SK-N-SH (cell line): Measurements from ENCODE around the gene PRDM5. TPM values are rescaled to one million over a fixed set of nuclear protein-coding genes. Genes with fewer than 3 reads are reported as not detected.

Experiments used
- CTCF ChIA-PET: fragments of 300-600, 350-600 bp; formaldehyde crosslinking; extraction: SDS; loops from one replicate; lab custom pipeline; 2021; lab: Yijun Ruan, JAX
- POLR2A ChIA-PET: fragments of 350-600 bp; sonication (Branson Sonifier 250); formaldehyde crosslinking; extraction: SDS; loops from one replicate; lab custom pipeline; 2020; ENCODE audit warnings: antibody characterized with exemption, inconsistent platforms; lab: Yijun Ruan, JAX
- DNase-seq: peaks from one replicate; pipeline ENCODE4 v3.0.0; 2012
- H2AFZ ChIP-seq: fragments of 200-600 bp; sonication (generic); 2 replicates; pipeline ENCODE4 v1.8.1; 2016; ENCODE audit warnings: antibody characterized with exemption, mild to moderate bottlenecking, low read depth
- H3F3A ChIP-seq: fragments of 200-600 bp; sonication (generic); replicated peaks from 2 replicates; pipeline ENCODE3; 2016; ENCODE audit warnings: antibody characterized with exemption, mild to moderate bottlenecking; ENCODE audit not compliant: insufficient read depth
- H3K27ac ChIP-seq, 2 experiments: fragments of 200-500 bp in 1 of 2; fragments of 200-600 bp in 1 of 2; sonication (Bioruptor generic) in 1 of 2; sonication (generic), shearing (Covaris generic) in 1 of 2; 2 replicates each; pipeline versions ENCODE4 v1.5.1 to v1.6.1; 2014 to 2016; ENCODE audit warnings: low read depth in 2 of 2, inconsistent platforms in 1 of 2, low read length in 1 of 2, mild to moderate bottlenecking in 1 of 2, mixed read lengths in 1 of 2
- H3K27me3 ChIP-seq: fragments of 200-600 bp; sonication (generic), shearing (Covaris generic); 2 replicates; pipeline ENCODE4 v1.6.1; 2016; ENCODE audit warnings: mixed run types; ENCODE audit not compliant: insufficient read depth
- H3K36me3 ChIP-seq, 2 experiments: fragments of 200-500 bp in 1 of 2; fragments of 200-600 bp in 1 of 2; sonication (Bioruptor generic) in 1 of 2; sonication (generic) in 1 of 2; replicated peaks in 1 of 2; 2 replicates each; pipeline versions ENCODE3 to v1.5.1; 2014 to 2016; ENCODE audit warnings: low read length in 1 of 2, mild to moderate bottlenecking in 1 of 2; ENCODE audit not compliant: insufficient read depth in 2 of 2, control insufficient read depth in 1 of 2
- H3K4me1 ChIP-seq, 2 experiments: fragments of 200-500 bp in 1 of 2; fragments of 200-600 bp in 1 of 2; sonication (Bioruptor generic) in 1 of 2; sonication (generic), shearing (Covaris generic) in 1 of 2; 2 replicates each; pipeline versions ENCODE4 v1.5.1 to v1.6.1; 2014 to 2016; ENCODE audit warnings: low read depth in 1 of 2, low read length in 1 of 2, mixed run types in 1 of 2; ENCODE audit not compliant: insufficient read depth in 2 of 2, control insufficient read depth in 1 of 2
- H3K4me2 ChIP-seq: fragments of 200-600 bp; sonication (generic), shearing (Covaris generic); 2 replicates; pipeline ENCODE4 v1.6.1; 2017; ENCODE audit warnings: mixed run types
- H3K4me3 ChIP-seq, 2 experiments: fragments of 200-500 bp in 1 of 2; fragments of 200-600 bp in 1 of 2; sonication (Bioruptor generic) in 1 of 2; sonication (generic), shearing (Covaris generic) in 1 of 2; 2 replicates each; pipeline versions ENCODE4 v1.5.1 to v1.8.1; 2014 to 2016; ENCODE audit warnings: low read depth in 2 of 2, inconsistent platforms in 1 of 2, low read length in 1 of 2, mild to moderate bottlenecking in 1 of 2, mixed read lengths in 1 of 2, moderate library complexity in 1 of 2
- H3K79me2 ChIP-seq: fragments of 200-600 bp; sonication (generic); 2 replicates; pipeline ENCODE4 v1.8.1; 2017; ENCODE audit warnings: mild to moderate bottlenecking; ENCODE audit not compliant: insufficient read depth
- H3K9ac ChIP-seq: fragments of 200-600 bp; sonication (generic); 2 replicates; pipeline ENCODE4 v1.6.1; 2017; ENCODE audit warnings: mixed run types
- H3K9me2 ChIP-seq: fragments of 200-600 bp; sonication (generic); 2 replicates; pipeline ENCODE4 v1.6.1; 2017; ENCODE audit warnings: mixed run types
- H3K9me3 ChIP-seq: fragments of 200-600 bp; sonication (generic); 2 replicates; pipeline ENCODE4 v1.6.1; 2017; ENCODE audit warnings: mixed run types, mild to moderate bottlenecking, moderate library complexity
- H4K20me1 ChIP-seq: fragments of 200-600 bp; sonication (generic); 2 replicates; pipeline ENCODE4 v1.6.1; 2017; ENCODE audit warnings: mild to moderate bottlenecking, mixed run types; ENCODE audit not compliant: insufficient read depth
- CHD2 ChIP-seq: fragments of 150-350 bp; IDR thresholded peaks from 2 replicates; pipeline ENCODE4 v1.6.1; 2018; ENCODE audit warnings: low read length; ENCODE audit not compliant: partially characterized antibody
- EP300 ChIP-seq, 2 experiments: IDR thresholded peaks; 2 replicates each; pipeline versions ENCODE4 v1.4.0 to v1.6.1; 2012; ENCODE audit warnings: borderline replicate concordance in 1 of 2, low read depth in 1 of 2, low read length in 1 of 2
- FOSL2 ChIP-seq: IDR thresholded peaks from 2 replicates; pipeline ENCODE4 v1.4.0; 2012; ENCODE audit warnings: low read depth, mild to moderate bottlenecking, moderate library complexity, borderline replicate concordance
- GABPA ChIP-seq: IDR thresholded peaks from 2 replicates; pipeline ENCODE4 v1.4.0; 2012; ENCODE audit warnings: low read depth, mild to moderate bottlenecking
- GATA2 ChIP-seq: sonication (generic); formaldehyde crosslinking; IDR thresholded peaks from 2 replicates; pipeline ENCODE4 v1.5.0; 2020; ENCODE audit warnings: mild to moderate bottlenecking, missing genetic modification reagents
- JUND ChIP-seq: IDR thresholded peaks from 2 replicates; pipeline ENCODE4 v1.4.0; 2012
- MEF2A ChIP-seq: IDR thresholded peaks from 2 replicates; pipeline ENCODE4 v1.4.0; 2012; ENCODE audit warnings: low read depth, borderline replicate concordance
- MXI1 ChIP-seq: IDR thresholded peaks from 2 replicates; pipeline ENCODE4 v1.6.1; 2012; ENCODE audit warnings: mild to moderate bottlenecking, low read depth, low read length, improper control_type of control experiment
- NFIC ChIP-seq: IDR thresholded peaks from 2 replicates; pipeline ENCODE4 v1.4.0; 2012; ENCODE audit warnings: borderline replicate concordance
- PBX3 ChIP-seq: IDR thresholded peaks from 2 replicates; pipeline ENCODE4; 2012
- POLR2AphosphoS5 ChIP-seq: IDR thresholded peaks from 2 replicates; pipeline ENCODE4 v1.6.1; 2012; ENCODE audit warnings: low read depth, low read length
- RCOR1 ChIP-seq: fragments of 150-350 bp; IDR thresholded peaks from 2 replicates; pipeline ENCODE4 v1.6.1; 2017; ENCODE audit warnings: antibody characterized with exemption, low read length
- RXRA ChIP-seq: IDR thresholded peaks from 2 replicates; pipeline ENCODE4 v1.4.0; 2012; ENCODE audit warnings: low read depth, mild to moderate bottlenecking, borderline replicate concordance
- SIN3A ChIP-seq: IDR thresholded peaks from 2 replicates; pipeline ENCODE4 v1.6.1; 2012; ENCODE audit warnings: low read depth, mild to moderate bottlenecking, low read length, moderate library complexity, borderline replicate concordance
- TCF12 ChIP-seq: IDR thresholded peaks from 2 replicates; pipeline ENCODE4 v1.4.0; 2012
- TEAD4 ChIP-seq: IDR thresholded peaks from 2 replicates; pipeline ENCODE4 v1.4.0; 2012; ENCODE audit warnings: mild to moderate bottlenecking, borderline replicate concordance; ENCODE audit not compliant: insufficient read depth
- USF1 ChIP-seq: IDR thresholded peaks from 2 replicates; pipeline ENCODE4 v1.4.0; 2012; ENCODE audit warnings: low read depth, borderline replicate concordance
- WGBS: methylation state at CpG from one replicate; pipeline ENCODE4 v1.1.6; 2017; ENCODE audit warnings: low lambda C conversion rate; 5-methylcytosine and 5-hydroxymethylcytosine counted together
- polyA plus RNA-seq, 3 experiments: library from polyadenylated mRNA; depleted of rRNA; stranded (reverse); fragments of >200 nt; gene quantifications; 2 replicates each; pipeline ENCODE4 v1.2.3, GENCODE V29; 2012
- TF ChIP-seq, protein P1 (sequence below): fragments of 200-600 bp; sonication (generic); IDR thresholded peaks from 2 replicates; pipeline ENCODE4 v1.6.1; 2017; ENCODE audit warnings: antibody characterized with exemption, mild to moderate bottlenecking, moderate library complexity

The PRDM5 gene
- polyA plus RNA-seq, 1 of the 3 experiments (the other 2 are of a cell fraction), result 3.8 TPM

- TF ChIP-seq USF1 (no peak), SIN3A (no peak), MEF2A (no peak), TCF12 (no peak)
- TF ChIP-seq, protein P1, sequence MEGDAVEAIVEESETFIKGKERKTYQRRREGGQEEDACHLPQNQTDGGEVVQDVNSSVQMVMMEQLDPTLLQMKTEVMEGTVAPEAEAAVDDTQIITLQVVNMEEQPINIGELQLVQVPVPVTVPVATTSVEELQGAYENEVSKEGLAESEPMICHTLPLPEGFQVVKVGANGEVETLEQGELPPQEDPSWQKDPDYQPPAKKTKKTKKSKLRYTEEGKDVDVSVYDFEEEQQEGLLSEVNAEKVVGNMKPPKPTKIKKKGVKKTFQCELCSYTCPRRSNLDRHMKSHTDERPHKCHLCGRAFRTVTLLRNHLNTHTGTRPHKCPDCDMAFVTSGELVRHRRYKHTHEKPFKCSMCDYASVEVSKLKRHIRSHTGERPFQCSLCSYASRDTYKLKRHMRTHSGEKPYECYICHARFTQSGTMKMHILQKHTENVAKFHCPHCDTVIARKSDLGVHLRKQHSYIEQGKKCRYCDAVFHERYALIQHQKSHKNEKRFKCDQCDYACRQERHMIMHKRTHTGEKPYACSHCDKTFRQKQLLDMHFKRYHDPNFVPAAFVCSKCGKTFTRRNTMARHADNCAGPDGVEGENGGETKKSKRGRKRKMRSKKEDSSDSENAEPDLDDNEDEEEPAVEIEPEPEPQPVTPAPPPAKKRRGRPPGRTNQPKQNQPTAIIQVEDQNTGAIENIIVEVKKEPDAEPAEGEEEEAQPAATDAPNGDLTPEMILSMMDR, result no peak
Observed at GRCh38 chr4:120855307-120856001, 67.1 kb downstream of the PRDM5 start (continued).

DNA sequence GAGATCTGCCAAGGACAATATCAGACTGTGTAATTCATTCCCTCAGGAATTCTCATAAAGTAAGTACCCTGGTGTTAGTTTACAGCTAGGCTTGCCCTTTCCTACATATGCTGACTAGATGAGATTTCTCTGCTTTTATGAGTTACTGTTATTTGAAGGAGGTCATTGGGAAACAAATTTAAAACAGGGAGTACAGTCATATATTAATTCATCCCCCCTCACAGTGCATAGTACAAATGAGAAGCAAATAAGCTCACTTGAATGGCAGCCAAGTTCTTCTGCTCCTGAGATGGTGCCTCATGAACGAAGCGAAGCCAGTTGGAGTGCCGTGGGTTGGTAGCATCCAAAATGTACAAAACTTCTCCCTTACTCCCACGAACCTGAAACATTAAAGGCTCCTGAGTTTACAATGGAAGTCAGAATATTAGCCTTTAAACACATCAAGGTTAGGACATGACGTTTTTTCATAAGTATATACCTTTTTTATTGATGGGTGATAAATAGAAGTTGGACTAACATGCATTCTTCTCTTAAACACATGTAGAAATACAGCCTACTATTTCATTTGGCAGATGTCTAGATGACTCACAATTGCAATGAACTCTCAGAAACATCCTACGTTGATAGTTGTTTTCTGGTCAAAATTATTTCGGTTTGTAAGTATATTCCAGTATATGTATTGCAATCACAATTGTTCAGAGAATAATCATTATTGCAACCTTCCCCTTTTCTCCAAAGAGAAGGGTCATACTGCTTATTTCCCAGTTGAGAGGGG, 69.2 kb downstream of the PRDM5 start:
- Histone ChIP-seq H3K27me3 (no peaks in the 10 kb centered on the region), H3K4me3 (no peak overlapping the region), H3K4me2 (no peak overlapping the region), H3K79me2 (no peaks in the 10 kb centered on the region), H4K20me1 (no peaks in the 10 kb centered on the region), H3K4me1 (peaks cover 4% of the 10 kb centered on the region in 2 experiments; a peak in 3 of 4 replicates), H3F3A (peaks cover 6% of the 10 kb centered on the region), H3K9me3 (no peaks in the 10 kb centered on the region), H2AFZ (no peak overlapping the region), H3K9ac (no peak overlapping the region), H3K27ac (no peak overlapping the region), H3K36me3 (peaks cover 0 to 3% of the 10 kb centered on the region in 2 experiments), H3K9me2 (no peaks in the 10 kb centered on the region)
- TF ChIP-seq GABPA (no peak), RCOR1 (no peak), FOSL2 (peak; percentile 21; the same call in 1 of the 2 replicates), TEAD4 (no peak)
- DNase-seq, result no peak
- WGBS, result 76% methylated on average over 7 of the region's 7 CpGs
- POLR2A ChIA-PET, result no interaction called here
- CTCF ChIA-PET, result no interaction called here

DNA sequence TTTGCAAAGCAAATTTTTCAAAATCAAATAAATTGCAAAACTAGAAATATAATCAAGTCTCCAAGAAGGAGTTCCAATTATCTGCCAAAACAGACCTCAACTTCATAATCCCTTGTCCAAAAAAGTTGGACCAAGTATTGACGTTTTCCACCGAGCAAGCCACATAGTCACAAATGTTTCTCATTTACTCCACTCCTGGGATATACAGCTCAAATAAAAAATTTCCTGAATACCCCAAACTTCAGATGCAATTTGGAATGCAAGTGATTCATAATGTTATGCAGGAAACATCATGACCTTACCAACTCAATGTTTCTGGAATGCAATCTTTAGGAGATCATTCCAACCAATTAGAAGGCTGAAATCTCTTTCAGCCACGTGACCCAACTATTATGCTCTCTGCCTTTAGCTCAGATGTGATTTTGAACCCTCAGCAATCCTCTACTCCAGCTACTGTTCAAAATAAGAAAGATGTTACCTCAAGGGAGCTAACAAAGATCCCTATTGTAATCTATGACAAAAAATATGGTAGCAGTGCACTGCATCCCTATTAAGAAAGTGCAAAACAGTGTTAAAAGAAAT, 72.4 kb downstream of the PRDM5 start:
- Histone ChIP-seq H3K27me3 (no peaks in the 10 kb centered on the region), H3K36me3 (peaks cover 0 to 3% of the 10 kb centered on the region in 2 experiments), H3K27ac (peak overlapping the region; percentile 57 to 58; a peak in 3 of 4 replicates), H4K20me1 (no peaks in the 10 kb centered on the region), H3K4me3 (no peak overlapping the region), H3K9ac (no peak overlapping the region), H3K9me3 (no peaks in the 10 kb centered on the region), H3K4me1 (peaks cover 0 to 4% of the 10 kb centered on the region in 2 experiments; a peak in 2 of 4 replicates), H2AFZ (peak overlapping the region; percentile 1; the same call in 1 of the 2 replicates), H3K9me2 (no peaks in the 10 kb centered on the region), H3K79me2 (no peaks in the 10 kb centered on the region), H3F3A (peaks cover 6% of the 10 kb centered on the region), H3K4me2 (peak overlapping the region; percentile 7; the same call in 1 of the 2 replicates)
- DNase-seq, result no peak
- TF ChIP-seq FOSL2 (peak; percentile 79; the same call in 1 of the 2 replicates), JUND (peak; percentile 57), USF1 (peak; percentile 84), MXI1 (no peak), EP300 (IDR thresholded peaks at IDR 0.05; ENCODE audit: borderline replicate concordance in 1 of 2, low read depth in 1 of 2, low read length in 1 of 2) (peak; percentile 22 to 77; a peak in 2 of 4 replicates), GATA2 (CRISPR knock-in tag) (no peak), CHD2 (no peak), TCF12 (peak; percentile 87), NFIC (peak; percentile 25; the same call in 1 of the 2 replicates), POLR2AphosphoS5 (peak; percentile 36; the same call in 1 of the 2 replicates), GABPA (no peak), TEAD4 (peak; percentile 51; the same call in 1 of the 2 replicates), RXRA (peak; percentile 57; the same call in 1 of the 2 replicates), PBX3 (peak; percentile 60)
- ChIA-PET CTCF (interaction anchor here (0.7 to 1.2 kb wide), 3 partner anchors 14 to 69 kb away, joined by 3 to 4 read pairs (median 3); no protein-coding TSS in a partner anchor), POLR2A (no interaction called here)
- 26% methylated on average over 3 of the region's 3 CpGs for WGBS
